GM19463 (cell line): ENCODE data around the gene TJP3.

Source experiments
- ATAC-seq: cut with Tn5 transposase; IDR thresholded peaks from one replicate; pipeline ENCODE4 v1.9.1; 2021; ENCODE audit warnings: mild to moderate bottlenecking, moderate library complexity; ENCODE audit not compliant: unreplicated experiment

The TJP3 gene

GRCh38 chr19:3781603-3782002 is 73.4 kb downstream of the TJP3 start:
- ATAC-seq = no peak

DNA sequence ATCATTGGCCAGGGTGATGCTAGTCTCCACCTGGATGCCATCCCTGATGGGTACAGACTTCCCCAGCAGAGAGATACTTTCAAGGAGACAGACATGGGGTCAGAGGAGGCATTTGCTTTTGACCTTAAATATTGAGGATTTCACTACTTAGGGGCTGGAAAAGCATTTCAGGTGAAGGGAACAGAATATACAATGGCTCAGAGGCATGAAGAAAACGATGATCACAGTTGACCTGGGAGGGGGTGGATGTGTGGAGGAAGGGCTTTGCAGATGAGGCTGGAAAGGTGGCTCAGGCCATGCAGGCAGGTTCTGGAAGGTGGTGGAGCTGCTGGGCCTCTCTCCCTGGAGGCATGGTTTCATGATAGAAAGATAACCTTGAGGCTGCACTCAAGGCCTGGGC is 74.1 kb downstream of the TJP3 start:
- ATAC-seq = no peak

DNA sequence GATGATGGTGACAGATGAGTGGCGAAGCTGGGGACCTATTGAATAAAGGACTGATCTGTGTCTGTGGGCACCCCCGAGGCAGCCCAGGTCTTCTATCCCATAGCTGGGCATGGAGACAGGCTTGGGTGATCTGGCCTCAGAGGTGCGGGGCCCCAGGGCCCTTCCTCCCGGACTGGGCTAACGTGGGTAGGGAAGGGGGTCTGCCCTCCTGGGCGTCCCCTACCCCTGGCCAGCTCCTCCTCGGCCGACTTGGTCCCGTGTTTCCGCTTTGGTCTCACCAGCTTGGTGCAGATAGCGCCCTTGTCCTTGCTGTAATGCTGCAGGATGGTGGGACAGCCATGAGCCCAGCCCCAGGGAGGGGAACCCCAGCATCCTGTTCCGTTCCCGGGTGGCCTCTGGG is 74.7 kb downstream of the TJP3 start:
- no peak for ATAC-seq

GRCh38 chr19:3783660-3784584 is 75.7 kb downstream of the TJP3 start:
- no peak for ATAC-seq

DNA sequence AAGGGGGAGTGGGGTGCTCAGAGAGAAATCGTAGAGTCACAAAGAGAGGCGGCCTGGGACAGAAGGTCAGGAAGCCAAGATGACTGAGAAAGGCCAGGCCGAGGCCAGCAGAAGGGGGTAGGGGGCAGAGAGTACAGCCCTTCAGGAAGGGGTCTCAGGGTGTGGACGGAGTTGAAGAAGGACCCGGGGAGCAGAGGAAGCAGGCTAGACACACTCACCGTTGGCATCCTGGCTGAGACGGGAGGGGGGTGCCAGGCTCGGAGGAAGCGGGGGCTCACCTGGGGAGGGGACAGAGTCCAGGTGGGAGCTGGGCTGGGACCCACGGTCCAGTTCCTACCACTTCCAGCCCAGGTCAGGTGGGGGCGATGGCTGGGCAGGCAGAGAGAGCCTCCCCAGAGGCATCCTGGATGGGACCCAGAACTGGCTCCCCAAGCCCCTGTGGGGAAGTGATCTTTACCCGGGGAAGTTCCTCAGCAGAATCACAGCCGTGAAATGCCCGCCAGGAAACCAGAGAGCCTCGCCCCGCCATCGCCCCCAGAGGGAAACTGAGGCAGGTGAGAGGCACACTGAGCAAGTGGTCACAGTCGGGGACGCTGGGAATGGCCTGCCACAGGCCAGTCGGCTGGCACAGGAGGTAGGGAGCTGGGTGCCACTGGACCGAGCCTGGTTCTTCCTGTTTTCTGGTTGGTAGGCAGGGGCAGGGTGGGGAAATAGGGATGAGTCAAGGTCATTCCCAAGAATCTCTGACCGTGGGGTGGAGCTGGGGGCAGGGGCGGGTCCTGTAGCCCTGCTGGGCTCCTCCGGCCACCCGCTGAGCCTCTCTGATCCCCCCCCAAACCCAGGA is 76.6 kb downstream of the TJP3 start:
- ATAC-seq = no peak

DNA sequence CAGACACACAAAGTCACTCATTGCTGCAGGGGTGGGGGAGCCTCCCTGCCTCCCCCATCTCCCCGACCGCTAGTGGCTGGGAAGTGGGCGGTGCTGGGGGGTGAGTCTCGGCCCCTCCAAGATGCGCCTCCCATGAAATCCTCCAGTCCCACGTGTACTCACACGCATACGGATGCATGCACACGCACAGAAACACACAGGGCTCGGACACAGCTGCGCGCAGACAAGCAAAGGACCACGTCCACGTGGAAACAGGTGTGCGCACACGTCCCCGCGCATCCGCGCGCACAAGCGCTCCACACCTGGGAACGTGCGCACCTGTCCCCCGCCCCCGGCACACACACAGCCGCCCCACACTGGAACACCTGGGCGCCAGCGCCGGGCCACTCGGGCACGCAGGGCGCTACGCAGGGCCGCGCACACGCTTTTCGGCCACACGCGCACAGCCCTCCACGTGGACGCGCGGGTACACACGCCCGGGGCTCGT is 77.3 kb downstream of the TJP3 start:
- no peak for ATAC-seq

- ATAC-seq = no peak
These were observed 78.0 kb downstream of the TJP3 start, which contains the start of gene MATK for GRCh38 chr19:3785938-3786824. Gene MATK (minus strand): TSS chr19:3786381. CDS start chr19:3785135, 1,246 bp downstream.

GRCh38 chr19:3788996-3789778 is 81.0 kb downstream of the TJP3 start:
- no peak for ATAC-seq

DNA sequence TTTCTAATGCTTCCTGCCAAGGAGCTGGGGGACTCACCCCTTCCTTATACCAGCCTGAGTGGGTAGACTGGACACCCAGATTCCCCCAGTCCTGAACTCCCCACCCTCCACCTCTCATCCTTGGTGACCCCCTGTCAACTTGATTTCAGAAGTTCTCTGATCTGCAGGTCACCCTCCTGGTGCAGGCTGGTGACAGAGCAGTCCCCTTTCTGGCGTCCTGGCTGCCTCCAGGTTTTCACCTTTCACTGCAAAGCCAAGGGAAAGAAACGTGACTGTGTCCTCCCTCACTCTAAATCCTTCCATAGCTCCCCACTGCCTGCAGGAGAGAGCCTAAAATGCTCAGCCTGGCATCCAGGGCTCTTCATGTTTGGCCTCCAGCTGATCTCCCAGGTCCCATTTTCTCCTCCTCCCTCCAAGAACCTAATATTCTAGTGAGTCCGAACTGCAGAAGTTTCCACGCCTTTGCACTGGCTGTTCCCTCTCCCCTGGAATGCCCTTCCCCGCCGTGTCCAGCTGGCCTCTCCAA is 82.1 kb downstream of the TJP3 start:
- ATAC-seq = no peak

DNA sequence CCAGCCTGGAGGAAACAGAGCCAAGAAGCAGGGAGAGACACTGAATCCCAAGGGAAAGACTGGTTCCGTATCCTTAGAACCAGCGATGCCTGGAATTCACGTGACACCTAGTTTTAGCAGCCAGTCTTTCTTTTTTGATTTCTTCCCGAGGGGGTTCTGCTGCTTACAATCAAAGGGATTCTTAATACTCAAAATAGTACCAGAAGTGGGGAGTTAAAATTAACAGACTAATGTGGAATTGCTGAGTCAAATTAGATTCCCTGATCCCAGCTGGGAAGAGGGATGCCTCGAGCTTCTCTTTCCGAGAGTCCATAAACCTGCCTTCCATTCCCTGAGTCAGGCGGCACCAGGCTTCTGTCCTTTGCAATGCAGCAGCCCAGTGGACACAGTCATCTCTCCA is 82.8 kb downstream of the TJP3 start:
- no peak for ATAC-seq

DNA sequence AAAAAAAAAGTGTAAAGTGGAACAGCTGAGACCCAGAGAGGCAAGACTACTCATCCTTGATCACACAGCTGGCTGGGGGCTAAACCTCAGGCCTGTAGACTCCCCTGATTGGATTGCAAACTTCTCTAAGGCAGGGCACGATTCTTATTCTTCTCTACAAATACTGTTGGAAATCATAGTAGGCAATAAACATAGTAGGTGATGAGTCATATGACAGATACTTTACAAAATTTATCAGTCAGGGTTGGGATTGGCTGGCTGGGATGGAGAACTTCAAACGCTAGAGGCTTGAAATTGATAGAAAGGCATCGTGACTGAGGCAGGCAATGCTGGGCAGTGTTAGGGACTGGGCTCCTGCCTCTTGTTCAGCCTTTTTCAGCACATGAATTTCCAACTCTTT is 83.9 kb downstream of the TJP3 start:
- no peak for ATAC-seq

DNA sequence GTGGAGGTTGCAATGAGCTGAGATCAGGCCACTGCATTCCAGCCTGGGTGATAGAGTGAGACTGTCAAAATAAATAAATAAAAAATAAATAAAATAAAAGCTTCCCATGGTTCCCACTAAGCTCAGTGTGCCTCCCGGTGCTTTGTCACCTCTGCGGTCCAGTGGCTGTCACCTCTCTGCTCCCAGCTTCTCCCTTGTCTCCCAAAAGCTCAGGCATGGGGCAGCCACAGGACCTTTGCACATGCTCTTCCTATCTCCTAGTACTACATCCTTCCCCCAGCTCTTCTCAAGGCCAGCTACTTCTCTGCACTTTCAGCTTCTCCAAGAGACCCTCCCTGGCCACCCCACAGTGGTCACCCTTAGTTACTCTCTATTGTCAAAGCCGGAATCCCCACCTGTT is 85.6 kb downstream of the TJP3 start:
- no peak for ATAC-seq

DNA sequence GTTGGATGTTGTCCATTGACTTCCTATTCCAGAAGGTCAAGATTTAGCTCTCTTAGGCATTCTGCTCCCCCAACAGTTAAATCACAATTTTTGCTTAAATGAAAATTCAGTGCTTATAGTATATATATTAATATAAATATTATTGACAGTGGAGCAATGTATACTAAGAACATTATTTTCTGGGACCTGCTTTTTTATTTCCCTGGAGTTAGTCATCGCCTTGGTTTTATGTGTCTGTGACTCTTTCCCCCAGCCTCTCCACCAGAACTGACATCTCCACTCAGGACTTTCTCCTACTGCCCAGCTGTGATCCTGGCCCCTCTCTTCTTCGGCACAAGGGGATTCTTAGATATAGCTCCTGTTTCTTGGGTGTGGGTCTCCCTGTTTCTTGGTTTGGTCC is 88.2 kb downstream of the TJP3 start:
- no peak for ATAC-seq

DNA sequence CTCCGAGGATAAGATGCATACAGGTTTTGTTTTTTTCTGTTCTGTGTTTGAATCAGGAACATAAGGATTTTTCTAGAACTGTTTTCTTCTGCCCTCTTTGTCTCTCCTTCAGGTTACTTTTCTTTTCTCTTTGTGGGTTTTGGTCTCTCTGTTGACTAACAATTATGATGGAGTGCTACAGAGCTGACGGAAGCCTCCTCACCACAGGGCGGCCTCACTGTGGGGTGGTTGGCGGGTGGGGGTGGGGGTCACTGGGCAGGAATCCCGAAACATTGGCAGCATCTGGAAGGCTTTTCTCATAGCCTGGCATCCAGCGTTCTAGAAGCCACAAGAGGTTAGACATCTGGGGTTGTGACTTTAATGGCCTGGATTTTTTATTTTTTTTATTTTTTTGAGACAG is 90.0 kb downstream of the TJP3 start:
- ATAC-seq = no peak
